Measurements from ENCODE around the gene SLC28A1. TPM values are rescaled to one million over a fixed set of nuclear protein-coding genes. Genes with fewer than 3 reads are reported as not detected.
A peak's percentile ranks its signal among the peaks of the same experiment; 100 is the strongest.

SLC28A1 gene
- total RNA-seq, 1 donor from 2014 or later: 0.19 TPM

DNA sequence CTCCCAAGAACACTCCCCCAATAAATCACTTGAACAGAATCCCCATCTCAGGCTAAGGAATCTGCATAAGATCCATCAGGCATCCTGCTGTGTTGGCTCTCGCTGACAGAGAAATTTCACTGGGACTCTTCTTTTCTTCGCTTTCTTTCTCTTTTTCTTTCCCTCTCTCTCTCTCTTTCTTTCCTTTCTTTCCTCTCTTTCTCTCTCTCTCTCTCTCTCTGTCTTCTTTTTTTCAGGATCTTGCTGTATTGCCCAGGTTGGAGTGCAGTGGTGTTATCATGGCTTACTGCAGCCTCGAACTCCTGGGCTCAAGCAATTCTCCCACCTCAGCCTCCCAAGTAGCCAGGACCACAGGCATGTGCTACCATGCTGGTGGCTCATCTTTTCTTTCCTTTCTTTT is 4.5 kb upstream of the SLC28A1 start:
- H3K4me3 Mint-ChIP-seq: no peak overlapping the region
- no peaks in the 10 kb centered on the region for H3K27me3 Mint-ChIP-seq
- no peaks in the 10 kb centered on the region for H3K9me3 Mint-ChIP-seq
- H3K27ac Mint-ChIP-seq: no peak overlapping the region
- no peaks in the 10 kb centered on the region for H3K36me3 Mint-ChIP-seq
- peaks cover 8% of the 10 kb centered on the region for H3K4me1 Mint-ChIP-seq (ENCODE audit: unreplicated experiment)
- DNase-seq (ENCODE audit: extremely low spot score, unreplicated experiment): no peak
- TF ChIP-seq, protein P1, sequence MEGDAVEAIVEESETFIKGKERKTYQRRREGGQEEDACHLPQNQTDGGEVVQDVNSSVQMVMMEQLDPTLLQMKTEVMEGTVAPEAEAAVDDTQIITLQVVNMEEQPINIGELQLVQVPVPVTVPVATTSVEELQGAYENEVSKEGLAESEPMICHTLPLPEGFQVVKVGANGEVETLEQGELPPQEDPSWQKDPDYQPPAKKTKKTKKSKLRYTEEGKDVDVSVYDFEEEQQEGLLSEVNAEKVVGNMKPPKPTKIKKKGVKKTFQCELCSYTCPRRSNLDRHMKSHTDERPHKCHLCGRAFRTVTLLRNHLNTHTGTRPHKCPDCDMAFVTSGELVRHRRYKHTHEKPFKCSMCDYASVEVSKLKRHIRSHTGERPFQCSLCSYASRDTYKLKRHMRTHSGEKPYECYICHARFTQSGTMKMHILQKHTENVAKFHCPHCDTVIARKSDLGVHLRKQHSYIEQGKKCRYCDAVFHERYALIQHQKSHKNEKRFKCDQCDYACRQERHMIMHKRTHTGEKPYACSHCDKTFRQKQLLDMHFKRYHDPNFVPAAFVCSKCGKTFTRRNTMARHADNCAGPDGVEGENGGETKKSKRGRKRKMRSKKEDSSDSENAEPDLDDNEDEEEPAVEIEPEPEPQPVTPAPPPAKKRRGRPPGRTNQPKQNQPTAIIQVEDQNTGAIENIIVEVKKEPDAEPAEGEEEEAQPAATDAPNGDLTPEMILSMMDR (conservative IDR thresholded peaks at IDR 0.05): no peak

DNA sequence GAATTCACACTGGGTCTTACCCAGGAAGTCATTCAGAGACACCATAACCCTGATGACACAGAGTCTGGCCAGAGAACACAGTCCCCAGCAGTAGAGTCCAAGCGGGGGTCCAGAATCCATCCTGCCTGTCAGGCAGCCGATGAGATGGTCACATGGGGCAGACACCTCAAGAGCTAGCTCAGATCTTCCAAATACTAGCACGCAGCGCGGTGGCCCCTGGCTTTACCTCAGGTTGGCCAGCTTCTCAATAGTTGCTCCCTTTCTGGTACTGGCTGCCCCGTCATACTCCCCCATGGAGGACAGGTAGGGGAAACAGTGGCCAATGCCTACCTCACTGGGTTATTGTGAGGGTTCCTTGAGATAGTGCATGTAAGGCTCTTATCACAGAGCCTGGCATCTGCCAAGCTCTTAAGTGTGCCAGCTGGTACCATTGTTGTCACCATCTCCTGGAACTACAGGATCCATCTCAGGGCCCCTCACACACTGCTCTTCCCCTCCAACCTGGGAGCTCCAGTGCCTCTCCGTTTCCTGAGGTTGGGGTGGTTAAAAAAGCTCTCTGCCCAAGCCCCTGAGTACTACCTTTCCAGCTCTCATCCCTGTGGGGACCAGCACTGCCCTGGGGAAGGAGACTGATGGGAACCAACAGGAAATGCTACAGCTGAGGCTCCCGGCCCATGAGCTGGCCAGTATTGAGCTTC is 3.5 kb upstream of the SLC28A1 start:
- H3K4me1 Mint-ChIP-seq (ENCODE audit: unreplicated experiment): peaks cover 4% of the 10 kb centered on the region
- no peaks in the 10 kb centered on the region for H3K27me3 Mint-ChIP-seq
- no peak overlapping the region for H3K27ac Mint-ChIP-seq
- DNase-seq (ENCODE audit: extremely low spot score, unreplicated experiment): no peak
- H3K36me3 Mint-ChIP-seq: no peaks in the 10 kb centered on the region
- TF ChIP-seq, protein P1 (conservative IDR thresholded peaks at IDR 0.05): no peak
- H3K9me3 Mint-ChIP-seq: no peaks in the 10 kb centered on the region
- no peak overlapping the region for H3K4me3 Mint-ChIP-seq

DNA sequence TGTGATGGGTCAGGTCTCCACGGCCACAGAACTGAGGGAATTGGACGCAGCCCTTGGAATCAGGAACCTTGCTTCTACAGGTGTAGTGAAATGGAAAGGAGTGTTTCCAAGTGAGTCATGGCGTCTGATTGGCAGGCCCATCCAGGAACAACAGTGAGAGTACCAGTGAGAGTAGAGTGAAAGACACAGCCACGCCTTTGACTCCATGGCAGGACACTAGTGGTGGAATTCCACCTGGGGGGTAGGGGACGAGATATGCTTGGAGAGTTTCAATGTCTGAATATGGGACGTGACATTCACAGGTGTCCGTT is 3.0 kb upstream of the SLC28A1 start:
- Mint-ChIP-seq H3K27me3 (no peaks in the 10 kb centered on the region), H3K9me3 (no peaks in the 10 kb centered on the region), H3K27ac (no peak overlapping the region), H3K4me3 (no peak overlapping the region), H3K4me1 (ENCODE audit: unreplicated experiment) (peaks cover 4% of the 10 kb centered on the region), H3K36me3 (no peaks in the 10 kb centered on the region)
- TF ChIP-seq, protein P1 (conservative IDR thresholded peaks at IDR 0.05): no peak
- no peak for DNase-seq (ENCODE audit: extremely low spot score, unreplicated experiment)

DNA sequence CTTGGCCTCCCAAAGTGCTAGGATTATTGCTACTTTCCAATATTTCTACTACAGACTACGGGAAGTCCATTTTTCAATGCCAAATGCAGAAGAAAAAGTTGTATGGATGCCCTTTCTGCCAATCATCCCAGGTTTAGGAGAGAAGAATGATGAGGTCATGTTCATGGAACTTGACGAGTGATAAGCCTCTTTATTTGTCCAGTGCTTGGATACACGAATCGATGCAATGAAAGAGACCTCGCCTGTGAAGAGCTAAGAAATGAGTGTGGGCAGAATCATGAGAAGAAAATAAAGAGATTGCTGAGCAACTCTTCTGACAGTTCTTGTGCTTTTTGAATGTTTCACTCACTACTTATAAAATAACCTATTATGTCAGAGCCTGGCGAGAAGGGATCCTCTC is 996 bp upstream of the SLC28A1 start:
- no peak for DNase-seq (ENCODE audit: extremely low spot score, unreplicated experiment)
- H3K27ac Mint-ChIP-seq: peak overlapping the region; percentile 2

DNA sequence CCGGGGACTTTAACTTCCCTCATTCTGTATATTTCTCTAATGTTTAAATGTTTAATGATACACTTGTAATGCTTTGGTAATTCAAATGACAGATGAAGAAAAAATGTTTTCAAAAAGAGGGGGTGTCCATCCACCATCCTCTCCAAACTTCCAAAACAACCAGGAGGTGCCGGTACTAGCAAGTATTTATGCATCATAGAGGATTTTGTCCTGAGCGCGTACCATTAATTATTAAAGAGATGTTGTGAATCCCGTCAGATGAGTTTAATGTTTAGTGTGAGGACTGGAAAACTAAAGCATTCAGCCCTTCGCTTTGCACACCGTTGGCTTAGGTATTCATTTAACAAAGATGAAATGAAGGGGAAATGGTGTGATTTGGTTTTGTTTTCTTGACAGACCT is 1.3 kb downstream of the SLC28A1 start:
- Mint-ChIP-seq H3K27ac (no peak overlapping the region), H3K27me3 (no peaks in the 10 kb centered on the region)
- TF ChIP-seq, protein P1 (conservative IDR thresholded peaks at IDR 0.05): no peak

More for the DNA sequence above, 996 bp upstream of the SLC28A1 start:
- H3K36me3 Mint-ChIP-seq: no peaks in the 10 kb centered on the region
- no peaks in the 10 kb centered on the region for H3K27me3 Mint-ChIP-seq
- peaks cover 8% of the 10 kb centered on the region for H3K4me1 Mint-ChIP-seq (ENCODE audit: unreplicated experiment)
- H3K4me3 Mint-ChIP-seq: no peak overlapping the region
- no peaks in the 10 kb centered on the region for H3K9me3 Mint-ChIP-seq
- TF ChIP-seq, protein P1 (conservative IDR thresholded peaks at IDR 0.05): no peak

More for the DNA sequence above, 1.3 kb downstream of the SLC28A1 start:
- no peak for DNase-seq (ENCODE audit: extremely low spot score, unreplicated experiment)
- Mint-ChIP-seq H3K9me3 (no peaks in the 10 kb centered on the region), H3K4me3 (no peak overlapping the region), H3K36me3 (no peaks in the 10 kb centered on the region), H3K4me1 (ENCODE audit: unreplicated experiment) (peaks cover 8% of the 10 kb centered on the region)
